GM19467 (cell line): ENCODE measurements around the gene GDF2.

Experiments used
- ATAC-seq: cut with Tn5 transposase; IDR thresholded peaks from one replicate; pipeline ENCODE4 v1.9.1; 2021; ENCODE audit warnings: mild to moderate bottlenecking, moderate library complexity; ENCODE audit not compliant: unreplicated experiment

The GDF2 gene

DNA sequence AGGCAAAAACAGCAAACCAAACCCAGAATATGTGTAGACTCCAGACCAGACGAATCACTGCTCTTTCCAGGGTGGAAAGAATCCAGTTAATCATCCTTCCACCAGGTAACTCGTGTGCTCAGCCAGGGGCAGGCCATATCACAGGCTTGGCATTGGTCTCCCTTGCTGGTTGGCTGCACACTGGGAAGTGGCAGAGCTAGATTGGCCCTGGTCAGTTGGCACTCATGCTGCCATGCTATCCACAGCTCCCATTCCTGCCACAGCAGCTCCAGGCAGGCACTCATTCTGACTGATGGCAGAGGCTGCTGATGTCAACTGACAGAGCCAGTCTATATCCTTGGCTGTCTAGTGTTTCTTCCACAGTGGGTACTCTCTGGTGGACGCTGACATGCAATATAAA is 31.9 kb upstream of the GDF2 start:
- no peak for ATAC-seq

DNA sequence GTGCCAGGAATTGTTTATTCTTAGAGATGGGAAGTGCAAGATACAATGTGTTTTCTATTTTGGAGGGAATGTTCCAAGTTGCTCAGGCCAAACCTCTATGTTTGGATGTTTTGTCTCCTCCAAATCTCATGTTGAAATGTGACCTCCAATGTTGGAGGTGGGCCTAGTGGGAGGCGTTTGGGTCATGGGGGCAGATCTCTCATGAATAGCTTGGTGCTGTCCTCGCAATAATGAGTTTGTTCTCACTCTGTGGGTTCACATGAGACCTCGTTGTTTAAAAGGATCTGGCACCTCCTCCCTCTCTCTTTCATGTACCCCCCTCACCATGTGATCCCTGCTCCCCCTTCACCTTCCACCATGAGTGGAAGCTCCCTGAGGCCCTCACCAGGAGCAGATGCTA is 30.6 kb upstream of the GDF2 start:
- ATAC-seq, result no peak

DNA sequence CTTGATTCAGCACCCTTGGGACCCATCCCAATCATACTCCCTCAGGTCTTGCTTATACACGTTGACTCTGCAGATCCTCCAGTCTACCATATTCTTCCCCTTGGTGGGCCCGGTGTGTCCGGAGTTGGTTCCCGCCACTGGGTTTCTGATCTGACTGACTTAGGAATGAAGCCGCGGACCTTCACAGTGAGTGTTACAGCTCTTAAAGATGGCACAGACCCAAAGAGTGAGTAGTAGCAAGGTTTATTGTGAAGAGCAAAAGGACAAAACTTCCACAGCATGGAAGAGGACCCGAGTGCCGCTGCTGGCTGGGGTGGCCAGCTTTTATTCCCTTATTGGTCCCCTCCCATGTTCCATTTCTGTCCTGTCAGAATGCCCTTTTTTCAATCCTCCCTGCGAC is 28.2 kb upstream of the GDF2 start:
- ATAC-seq, result no peak

DNA sequence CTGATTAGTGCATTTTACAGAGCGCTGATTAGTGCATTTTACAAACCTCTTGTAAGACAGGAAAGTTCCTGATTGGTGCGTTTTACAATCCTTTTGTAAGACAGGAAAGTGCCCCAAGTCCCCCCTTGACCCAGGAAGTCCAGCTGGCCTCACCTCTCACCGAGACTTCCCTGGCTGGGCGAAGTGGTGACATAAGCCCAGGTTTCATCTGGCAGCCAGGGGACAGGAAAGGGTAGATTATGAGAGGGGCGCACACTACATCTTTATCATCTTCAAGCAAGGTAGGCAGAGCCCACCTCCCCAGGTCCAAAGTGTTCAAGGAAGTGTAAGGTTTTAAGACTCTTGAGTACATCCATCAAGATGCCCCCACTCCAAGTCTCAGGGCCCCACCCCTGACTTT is 27.8 kb upstream of the GDF2 start:
- no peak for ATAC-seq

DNA sequence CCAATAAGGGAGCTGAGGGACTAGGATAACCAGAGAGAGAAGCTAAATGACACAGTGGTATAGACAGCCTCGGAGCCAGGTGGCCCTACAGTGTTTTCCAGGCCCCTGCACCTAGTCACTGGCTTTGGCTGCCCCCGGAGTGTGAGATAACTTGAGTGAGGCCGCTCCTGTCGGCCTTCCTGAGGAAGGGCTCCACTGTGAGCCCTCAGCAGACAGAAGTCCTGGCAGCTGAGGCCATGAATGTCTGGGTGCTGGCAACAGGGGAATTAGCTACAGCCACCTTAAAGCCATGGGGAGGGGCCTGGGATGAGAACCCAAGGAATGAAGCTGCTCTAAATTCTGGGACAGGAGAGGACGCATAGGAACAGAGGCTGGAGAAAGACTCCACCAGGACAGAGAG is 26.8 kb upstream of the GDF2 start:
- ATAC-seq, result no peak

DNA sequence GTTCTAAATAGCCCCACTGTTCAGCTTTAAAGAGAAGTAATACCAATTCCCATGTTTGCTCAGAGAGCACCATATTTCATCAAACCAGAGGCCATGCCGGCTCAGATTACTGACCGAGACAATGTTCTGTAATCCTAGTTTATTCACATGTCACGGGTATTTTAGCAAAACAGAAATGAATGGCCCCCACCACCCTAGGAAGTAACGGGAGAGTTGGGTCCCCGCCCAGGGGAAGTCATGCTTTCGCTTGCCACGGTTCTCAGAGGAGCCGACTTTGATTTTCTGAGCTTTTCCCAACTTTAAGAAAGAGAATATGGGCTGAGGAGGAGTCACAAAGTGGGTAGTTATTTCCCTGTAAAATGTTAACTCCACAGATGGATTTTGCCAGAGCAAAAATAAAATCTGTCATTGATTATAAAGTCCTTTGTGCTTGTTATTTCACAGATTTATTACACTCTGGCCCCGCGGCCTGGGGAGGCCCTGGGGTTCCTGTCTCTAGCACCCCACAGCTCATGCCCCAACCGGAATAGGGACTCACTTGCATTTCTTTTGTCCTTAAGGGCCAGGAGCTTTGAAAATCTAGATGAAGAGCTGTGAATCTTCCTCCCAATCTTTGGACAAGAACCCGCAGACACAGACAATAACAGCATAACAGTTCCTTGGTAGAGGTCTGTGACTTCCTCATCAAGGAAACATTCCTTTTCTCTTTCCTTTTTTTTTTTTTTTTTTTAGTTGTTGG is 25.9 kb upstream of the GDF2 start:
- ATAC-seq, result no peak

DNA sequence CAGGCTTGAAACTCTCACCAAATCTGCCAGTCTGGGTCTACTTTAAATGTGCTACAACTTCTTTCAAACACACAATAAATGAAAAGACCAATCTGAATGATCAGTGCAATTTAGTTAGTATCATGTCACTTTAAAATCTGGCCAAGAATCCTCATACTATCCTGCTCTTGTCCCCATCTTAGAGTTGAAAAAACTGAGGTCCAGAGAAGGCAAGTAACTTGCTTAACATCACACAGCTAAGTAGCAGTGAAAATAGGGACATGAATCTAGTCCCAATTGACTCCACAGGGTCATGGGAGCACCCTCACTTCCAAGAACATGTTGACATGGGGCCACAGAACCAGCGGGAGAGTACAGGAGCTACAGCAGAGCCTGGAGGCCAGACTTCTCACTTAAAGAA is 25.3 kb upstream of the GDF2 start:
- no peak for ATAC-seq

DNA sequence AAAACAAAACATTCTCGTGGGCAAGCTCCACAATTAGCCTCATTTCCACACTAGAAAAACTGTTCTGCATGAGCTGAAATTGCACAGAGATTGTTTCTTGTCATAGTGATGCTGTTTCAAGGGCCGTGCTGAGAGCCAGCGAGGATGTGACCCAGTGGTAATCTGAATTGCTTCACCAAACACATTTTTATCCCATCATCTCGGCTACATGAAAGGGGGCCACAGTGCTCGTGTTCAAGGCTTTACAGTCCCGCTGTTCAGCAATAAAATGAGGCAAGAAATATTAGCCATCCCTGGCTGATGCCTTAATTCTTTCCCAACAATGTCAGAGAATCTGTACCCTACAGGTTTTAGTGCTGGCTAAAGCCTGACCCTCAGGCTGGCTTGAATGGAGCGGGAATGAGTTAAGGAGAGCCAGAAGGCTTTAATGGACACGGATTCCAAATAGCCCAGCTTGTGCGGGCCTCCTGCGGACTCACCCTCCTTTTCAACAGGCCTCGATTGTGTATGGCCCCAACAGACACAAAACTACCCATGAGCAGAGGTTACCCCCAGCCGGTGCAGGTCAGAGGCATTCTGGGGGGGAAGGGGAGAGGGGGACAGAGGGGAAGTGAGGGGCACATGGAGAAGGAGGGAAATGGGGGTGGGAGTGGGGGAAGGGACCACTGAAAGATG is 24.3 kb upstream of the GDF2 start:
- no peak for ATAC-seq

DNA sequence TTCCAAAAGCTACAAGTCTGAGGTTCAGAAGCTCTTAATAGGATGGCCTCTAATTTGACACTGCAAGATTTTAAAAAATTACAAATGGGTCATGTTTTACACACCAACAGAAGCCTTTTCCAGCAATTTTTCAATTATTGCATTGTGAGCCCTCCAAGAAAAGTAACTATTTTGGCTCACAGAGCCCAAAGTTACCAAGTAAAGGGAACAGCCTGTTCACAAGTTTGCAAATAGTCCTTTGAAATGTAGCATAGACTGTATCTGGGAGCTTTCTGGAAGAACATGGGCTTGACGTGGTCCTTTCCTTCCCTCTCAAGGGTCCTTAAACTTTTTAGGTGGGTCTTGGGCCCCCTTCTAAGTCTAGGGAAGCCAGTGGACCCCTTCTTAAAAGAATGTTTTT is 23.5 kb upstream of the GDF2 start:
- ATAC-seq, result no peak

DNA sequence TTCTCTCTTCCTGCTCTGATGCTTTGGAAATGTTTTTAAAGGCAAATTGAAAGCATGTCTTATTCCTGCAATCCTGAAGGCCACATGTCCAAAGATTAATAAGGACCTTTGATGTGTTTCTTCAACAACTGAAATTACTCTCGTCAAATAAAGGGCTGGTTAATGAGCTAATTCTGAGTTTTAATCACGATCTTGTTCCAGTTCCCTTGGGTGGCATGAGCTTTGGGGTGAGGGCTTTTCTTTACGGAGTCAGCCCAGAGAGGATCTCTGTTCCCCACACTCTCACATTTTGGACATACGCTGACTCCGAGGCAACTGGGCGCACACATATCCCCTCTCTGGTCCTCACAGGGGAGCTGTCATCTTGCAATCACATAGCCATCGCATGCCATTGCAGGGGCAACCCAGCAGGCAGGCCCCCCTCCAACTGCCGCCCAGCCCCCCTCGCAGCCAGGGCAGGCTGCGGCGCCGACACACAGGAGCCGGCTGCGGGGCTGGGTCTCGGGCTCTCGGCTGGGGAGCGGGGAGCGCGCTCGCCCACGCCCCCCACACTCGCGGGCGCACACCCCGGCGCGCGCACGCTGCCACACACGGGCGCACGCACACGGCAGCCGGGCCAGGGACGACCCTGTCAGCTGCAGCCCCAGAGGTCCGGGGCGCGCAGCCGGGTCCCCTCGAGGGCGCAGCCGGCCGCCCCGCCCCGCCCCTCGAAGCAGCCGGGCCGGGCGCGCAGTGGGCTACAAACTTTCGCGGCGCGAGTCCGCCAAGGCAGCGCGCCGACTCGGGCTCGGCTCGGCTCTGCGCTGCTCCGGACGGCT is 22.4 kb upstream of the GDF2 start, which contains the start of gene GDF10:
GDF10 (plus strand) TSS at position 587 of the 818 bp plus-strand sequence. CDS start 455 bp downstream, outside the sequence.
- ATAC-seq, result no peak

DNA sequence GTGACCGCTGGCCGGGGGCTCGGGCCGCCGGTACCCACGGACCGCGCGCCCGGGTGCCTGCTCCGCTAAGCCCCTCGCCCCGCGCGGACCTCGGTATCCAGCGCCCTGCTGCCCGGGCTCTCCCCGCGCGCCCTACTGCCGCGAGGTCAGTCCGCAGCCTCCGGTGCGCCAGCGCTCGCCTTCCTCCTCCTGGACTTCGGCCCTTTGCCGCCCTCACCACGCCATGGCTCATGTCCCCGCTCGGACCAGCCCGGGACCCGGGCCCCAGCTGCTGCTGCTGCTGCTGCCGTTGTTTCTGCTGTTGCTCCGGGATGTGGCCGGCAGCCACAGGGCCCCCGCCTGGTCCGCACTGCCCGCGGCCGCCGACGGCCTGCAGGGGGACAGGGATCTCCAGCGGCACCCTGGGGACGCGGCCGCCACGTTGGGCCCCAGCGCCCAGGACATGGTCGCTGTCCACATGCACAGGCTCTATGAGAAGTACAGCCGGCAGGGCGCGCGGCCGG is 21.8 kb upstream of the GDF2 start:
- no peak for ATAC-seq

DNA sequence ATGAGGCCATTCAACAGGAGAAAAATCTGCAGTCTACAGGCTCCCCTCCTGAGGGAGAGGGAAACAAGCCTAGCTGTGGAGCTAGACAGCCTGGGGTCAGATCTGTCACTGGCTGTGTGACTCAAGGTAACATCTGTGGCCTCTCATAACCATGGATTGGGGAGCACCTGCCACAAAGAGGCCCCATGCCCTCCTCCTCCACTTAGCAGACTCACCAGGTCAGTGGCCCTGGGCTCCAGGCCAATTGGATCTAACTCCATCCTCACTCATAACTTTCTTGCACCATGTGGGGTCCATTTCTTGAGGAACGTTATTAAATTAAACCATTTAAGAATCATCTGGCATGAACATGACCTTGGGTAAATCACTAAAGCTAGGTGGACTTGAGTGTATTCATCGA is 20.4 kb upstream of the GDF2 start:
- no peak for ATAC-seq

DNA sequence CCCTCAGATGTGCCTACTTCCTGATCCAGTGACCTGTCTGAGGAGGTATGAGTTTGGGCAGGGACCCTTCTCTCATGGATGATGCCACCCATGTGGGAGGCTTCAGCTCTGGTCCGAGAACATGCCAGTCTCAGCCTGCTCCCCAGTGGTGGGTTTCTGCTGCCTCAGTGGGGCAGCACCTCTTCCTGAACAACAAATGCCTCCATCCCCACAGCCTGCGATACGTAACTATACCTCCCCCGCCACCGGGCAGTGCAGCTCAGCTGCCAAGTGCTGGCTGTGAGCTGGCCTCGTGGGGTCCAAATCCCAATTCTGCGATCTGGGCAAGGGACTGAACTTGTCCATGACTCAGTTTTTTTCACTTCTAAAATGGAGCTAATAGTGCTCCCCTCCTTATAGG is 19.1 kb upstream of the GDF2 start:
- ATAC-seq, result no peak

DNA sequence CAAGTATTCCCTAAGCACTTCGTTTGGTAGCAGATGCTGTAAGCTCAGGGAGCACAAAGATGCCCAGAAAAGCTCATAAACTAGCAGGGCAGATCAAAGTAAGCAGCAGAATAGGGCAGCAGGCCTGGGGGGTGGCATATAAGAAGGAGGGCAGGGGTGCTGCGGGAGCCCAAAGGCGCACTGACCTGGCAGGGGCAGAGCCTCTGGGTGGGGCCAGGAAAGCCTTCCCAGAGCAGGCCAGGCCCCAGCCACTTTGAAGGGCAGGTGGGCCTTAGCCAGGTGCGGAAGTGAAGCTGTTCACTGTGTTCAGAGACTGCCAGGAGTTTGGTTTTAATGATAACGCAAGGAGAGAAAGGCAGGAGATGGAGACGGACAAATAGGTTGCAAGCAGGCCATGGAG is 18.4 kb upstream of the GDF2 start:
- ATAC-seq, result no peak

DNA sequence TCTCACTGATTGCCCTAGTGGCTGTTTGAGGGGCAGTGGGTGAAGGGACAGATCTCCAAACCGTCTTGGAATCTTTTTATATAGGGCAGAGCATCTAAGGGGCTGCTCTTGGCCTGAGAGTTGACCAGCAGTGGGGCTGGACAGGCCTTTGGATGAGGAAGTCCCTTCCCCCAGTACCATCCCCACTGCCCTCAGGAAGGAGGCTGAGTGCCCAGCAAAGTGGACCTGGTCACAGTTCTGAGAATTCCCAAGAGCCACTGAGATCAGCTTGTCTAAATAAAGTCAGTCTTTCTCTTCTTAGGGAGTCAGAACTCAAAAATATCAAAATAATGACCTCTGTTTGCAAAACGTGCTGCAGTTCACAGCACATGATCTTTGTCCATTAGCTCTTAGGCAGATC is 16.7 kb upstream of the GDF2 start:
- no peak for ATAC-seq

DNA sequence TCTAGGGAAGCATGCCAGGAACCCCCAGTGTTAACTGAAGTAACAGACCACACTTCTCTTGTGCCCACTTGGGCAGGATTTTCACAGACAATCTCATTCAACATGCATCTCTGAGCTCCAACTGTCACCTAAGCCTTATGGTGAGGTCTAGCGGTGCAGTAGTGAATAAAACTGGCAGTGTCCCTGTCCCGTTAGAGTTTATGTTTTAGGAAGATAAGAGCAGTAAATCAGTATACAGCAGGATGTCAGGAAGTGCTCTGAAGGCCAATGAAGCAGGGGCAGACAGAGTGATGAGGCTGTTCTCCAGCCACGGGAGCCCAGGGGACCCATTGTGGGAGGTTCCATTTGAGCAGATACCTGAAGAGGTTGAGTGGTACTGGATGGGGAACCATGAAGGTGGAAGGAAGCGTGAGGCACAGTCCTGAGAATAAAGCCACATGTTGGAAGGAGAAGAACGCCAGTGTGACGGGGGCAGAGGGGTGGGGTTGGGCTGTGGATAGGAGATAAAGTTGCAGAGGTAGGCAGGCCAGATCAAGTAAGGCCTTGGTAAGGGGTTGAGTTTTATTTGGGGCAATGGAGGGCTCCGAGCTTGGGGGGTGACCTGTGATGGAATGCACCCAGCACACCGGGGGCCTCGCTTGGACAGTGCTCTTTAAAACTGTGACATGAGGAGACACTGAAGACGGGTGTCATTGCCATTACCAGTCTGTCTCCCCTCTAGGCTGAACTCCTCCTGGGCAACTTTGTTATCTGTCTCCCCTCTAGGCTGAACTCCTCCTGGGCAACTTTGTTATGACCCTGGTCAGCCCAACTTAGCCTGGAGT is 15.7 kb upstream of the GDF2 start:
- ATAC-seq, result no peak

DNA sequence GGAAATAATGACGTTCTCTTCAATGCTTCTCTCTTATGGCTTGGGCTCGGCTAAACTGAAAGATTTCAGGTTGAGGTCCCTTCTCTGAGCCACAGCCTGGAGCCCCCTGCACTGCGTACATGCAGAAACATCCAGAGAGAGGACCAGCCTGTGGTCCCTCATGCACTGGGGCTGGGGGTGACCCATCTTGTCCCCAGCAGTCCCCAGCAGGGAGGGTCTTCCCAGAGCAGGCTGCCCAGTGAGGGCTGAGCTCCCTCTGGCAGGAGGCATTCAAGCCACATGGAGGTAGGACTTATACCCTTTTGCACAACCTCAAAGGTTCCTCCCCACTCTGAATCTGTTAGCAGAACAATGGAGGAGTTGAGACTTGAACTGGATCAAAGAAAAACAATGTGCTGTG is 14.9 kb upstream of the GDF2 start:
- ATAC-seq, result no peak

DNA sequence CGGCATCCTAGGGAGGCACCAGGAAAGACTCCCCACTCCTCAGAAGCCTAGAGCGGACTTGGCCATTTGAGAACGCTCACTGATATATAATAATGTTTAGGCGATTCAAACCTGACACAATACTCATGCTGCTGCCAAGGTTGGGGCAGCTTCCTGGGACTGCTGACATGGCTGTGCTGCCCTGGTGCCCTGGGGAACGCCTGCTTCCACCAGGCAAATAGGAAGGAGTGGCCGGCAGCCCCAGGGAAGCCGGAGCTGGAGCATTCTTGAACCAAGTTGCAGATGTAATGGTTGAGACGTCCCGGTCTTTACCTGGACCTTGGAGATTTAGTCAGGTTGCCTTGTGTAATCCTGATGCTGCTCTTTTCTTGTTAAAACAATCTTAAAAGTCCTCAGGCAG is 13.5 kb upstream of the GDF2 start:
- no peak for ATAC-seq

DNA sequence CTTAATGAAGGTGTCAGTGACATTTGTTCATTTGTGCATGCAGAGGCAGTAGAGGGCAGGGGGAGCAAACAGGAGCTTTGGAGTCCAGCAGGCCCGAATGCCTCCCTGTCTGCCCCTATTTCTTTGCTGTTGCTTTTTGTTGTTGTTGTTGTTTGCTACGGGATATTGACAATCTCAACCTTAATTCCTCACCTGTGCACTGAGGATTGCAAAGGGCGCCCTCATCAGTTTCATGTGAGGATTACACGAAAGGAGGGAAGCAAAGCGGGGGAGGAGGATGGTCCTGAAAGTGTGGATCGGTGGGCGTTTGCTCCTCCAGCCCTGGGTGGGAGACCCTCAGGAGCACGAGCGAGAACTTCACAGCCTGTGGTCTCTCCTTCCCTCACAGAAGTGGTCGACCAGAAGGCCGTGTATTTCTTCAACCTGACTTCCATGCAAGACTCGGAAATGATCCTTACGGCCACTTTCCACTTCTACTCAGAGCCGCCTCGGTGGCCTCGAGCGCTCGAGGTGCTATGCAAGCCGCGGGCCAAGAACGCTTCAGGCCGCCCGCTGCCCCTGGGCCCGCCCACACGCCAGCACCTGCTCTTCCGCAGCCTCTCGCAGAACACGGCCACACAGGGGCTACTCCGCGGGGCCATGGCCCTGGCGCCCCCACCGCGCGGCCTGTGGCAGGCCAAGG is 12.7 kb upstream of the GDF2 start:
- no peak for ATAC-seq

DNA sequence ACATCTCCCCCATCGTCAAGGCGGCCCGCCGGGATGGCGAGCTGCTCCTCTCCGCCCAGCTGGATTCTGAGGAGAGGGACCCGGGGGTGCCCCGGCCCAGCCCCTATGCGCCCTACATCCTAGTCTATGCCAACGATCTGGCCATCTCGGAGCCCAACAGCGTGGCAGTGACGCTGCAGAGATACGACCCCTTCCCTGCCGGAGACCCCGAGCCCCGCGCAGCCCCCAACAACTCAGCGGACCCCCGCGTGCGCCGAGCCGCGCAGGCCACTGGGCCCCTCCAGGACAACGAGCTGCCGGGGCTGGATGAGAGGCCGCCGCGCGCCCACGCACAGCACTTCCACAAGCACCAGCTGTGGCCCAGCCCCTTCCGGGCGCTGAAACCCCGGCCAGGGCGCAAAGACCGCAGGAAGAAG is 12.2 kb upstream of the GDF2 start:
- no peak for ATAC-seq
